Epithelial cell of esophagus (primary cell): ENCODE measurements around the gene TBC1D17.

Experiments used
- DNase-seq: peaks from one replicate; pipeline ENCODE4 v3.0.0; 2010; ENCODE audit warnings: low read depth
- H3K4me3 ChIP-seq: 2 replicates; pipeline ENCODE4 v1.5.1; 2011; ENCODE audit warnings: mild to moderate bottlenecking, low read length, control low read depth
- TF ChIP-seq, protein P1 (sequence below): IDR thresholded peaks from 2 replicates; pipeline ENCODE4 v1.5.1; 2011; ENCODE audit warnings: low read depth, mild to moderate bottlenecking, low read length, control low read depth, inconsistent platforms; ENCODE audit not compliant: insufficient read depth; ENCODE audit errors: missing control alignments

The TBC1D17 gene

DNA sequence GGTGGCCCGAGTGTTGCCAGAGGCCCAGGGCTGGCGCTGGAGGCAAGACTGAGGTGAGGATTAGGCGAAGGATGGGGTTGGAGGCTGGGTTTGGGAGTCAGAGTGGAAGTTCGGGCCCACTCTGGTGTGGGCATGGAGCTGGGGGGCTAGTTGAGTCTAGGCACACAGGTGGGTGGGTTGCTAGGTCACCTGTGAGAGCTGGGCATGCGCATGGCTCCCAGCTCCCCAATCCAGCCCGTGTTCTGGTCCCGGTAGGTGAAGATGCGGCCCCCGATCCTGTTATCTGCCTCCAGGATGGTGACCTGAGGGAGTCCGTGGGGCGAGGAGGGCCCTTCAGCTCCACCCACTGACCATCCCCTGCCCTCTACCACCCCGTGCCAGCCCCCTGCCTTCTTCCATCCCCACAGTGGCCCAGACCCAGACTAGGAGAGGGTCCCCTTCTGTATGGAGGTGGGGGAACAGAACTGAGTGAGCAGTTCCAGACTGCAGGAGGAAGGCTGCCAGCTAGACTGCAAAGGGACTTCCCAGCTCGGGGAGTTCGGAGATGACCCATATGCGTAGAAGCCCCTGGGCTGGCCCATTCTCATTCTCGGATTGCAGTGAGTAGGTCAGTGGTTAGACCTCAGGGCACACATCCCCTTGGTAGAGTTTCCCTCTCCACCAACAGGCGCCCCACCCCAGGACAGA, 17.5 kb downstream of the TBC1D17 start:
- no peak overlapping the region for H3K4me3 ChIP-seq
- no peak for DNase-seq
- TF ChIP-seq, protein P1, sequence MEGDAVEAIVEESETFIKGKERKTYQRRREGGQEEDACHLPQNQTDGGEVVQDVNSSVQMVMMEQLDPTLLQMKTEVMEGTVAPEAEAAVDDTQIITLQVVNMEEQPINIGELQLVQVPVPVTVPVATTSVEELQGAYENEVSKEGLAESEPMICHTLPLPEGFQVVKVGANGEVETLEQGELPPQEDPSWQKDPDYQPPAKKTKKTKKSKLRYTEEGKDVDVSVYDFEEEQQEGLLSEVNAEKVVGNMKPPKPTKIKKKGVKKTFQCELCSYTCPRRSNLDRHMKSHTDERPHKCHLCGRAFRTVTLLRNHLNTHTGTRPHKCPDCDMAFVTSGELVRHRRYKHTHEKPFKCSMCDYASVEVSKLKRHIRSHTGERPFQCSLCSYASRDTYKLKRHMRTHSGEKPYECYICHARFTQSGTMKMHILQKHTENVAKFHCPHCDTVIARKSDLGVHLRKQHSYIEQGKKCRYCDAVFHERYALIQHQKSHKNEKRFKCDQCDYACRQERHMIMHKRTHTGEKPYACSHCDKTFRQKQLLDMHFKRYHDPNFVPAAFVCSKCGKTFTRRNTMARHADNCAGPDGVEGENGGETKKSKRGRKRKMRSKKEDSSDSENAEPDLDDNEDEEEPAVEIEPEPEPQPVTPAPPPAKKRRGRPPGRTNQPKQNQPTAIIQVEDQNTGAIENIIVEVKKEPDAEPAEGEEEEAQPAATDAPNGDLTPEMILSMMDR, result no peak

DNA sequence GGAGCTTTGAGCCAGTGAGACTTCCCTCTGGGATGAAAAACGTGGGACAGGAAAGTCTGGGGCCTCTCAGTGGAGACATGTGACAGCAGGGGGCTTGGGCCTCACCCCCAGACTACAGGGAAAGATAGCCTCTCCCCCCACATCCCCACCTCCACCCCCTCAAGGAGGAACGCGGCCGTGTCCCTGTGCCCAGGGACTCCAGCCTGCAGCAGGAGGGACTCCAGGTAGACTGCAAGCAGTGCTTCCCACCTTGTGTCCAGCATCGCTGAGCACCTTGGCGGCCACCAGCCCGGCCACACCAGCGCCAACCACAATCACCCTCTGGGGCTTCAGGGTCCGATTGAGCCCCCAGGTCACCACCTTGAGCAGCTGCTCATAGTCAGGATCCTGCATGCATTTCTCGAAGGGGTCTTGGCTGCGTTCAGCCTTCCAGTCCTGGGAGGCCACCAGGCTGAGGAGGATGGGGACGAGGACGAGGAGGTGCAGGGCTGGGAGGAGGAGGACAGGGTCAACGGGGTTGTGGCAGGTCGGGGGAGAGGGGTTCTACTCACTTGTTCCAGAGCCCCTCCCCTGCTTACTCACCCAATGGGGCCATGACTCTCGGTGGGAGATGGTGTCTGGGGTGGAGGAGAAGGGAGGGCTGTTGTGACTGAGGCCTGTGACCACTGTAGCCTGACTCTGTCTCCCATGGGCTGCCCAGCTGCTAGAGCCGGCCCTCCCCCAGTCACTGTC, 18.2 kb downstream of the TBC1D17 start:
- TF ChIP-seq, protein P1, result no peak
- H3K4me3 ChIP-seq, result no peak overlapping the region
- no peak for DNase-seq

DNA sequence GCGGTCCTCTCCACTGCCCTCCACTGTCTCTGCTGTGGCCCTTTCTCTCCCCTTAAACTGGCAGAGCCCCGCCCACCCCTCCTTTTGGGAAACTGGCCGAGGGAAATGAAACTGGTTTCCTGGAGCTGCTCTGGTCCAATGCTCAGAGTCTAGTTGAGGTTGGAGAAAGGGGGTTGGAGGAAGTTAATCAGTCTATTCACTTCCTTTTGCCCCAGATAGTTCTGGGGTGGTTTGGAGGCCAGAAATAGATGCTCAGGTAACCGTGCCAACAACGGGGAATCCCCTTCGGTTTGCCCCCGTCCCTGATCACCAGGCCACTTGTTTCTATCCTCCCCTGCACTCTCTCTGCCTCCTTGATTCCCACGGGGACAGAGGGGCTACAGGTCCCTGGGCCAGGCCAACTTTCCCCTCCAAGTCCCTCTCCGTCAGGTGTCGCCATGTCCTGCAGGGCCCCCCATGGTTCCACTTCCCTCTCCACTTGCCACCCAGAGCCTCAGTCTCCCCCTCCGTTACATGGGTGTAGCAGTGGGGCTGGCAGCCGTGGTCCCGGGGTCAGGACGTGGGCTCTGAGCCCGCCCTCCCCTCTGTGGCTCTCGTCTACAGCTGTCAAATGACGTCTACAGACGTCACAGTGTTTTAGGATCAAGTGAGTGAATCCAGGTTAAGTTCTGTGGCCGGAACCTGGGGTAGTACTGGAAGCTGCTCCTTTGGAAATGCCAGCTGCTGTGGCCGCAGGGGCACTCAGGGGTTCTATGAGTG, 19.5 kb downstream of the TBC1D17 start, which contains the start of gene IL4I1:
Gene IL4I1, minus strand, starts transcription at position 25 of the 759 bp plus-strand sequence. CDS start 727 bp downstream, outside the sequence.
- TF ChIP-seq, protein P1, result no peak
- no peak for DNase-seq

DNA sequence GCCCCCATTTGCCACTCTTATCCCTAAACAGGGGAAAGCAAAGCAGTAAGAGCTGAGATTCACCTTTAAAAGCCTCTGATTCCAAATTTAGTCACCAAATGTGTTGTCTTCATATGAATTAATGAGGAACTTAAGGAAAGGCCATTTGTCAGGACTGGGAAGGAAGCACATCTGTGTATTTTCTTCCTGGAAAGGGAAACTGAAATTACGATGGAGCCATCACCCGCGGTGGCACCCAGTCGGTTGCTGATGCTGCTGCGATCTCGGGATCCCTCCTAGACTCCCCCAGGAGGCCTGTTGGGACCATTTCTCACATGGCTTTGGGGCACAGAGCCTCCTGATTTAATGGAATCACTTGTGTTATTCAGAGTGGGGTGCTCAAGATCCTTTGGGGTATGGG, 26.6 kb downstream of the TBC1D17 start:
- no peak for DNase-seq
- H3K4me3 ChIP-seq, result no peak overlapping the region
- TF ChIP-seq, protein P1, result no peak

More for the DNA sequence above, 19.5 kb downstream of the TBC1D17 start, which contains the start of gene IL4I1:
- H3K4me3 ChIP-seq, result no peak within 1 kb of the TSS

DNA sequence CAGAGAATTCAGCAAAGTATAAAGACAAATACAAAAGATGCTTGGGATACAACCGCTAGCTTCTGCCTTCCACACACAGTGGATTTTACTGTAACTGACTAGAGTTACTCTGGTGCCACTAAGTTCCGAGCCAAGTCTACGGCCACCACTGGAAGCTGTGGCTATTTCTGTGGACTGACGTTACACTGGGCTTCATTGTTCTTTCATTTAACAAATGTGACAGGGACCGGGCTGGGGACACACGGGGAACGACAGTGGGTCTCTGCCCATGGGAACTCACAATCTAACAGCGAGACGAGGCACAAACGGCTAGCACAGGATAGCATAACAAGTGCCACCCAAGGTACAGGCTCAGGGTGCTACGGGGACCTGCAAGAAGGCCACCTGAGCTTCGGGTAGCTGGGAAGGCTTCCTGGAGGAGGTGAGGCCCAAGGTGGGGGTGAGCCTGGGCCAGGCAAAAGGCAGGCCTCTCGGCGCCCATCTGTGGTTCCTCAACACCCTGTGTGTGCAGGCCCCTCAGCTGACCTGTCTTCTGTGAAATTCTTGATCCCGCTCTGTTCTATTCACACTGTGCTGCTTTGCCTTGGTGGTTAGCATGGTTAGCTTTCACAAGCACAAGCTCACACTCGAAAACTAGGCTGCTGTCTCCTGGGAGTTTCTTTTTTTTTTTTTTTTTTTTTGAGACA, 29.5 kb downstream of the TBC1D17 start:
- TF ChIP-seq, protein P1, result no peak
- no peak overlapping the region for H3K4me3 ChIP-seq
- DNase-seq, result no peak

DNA sequence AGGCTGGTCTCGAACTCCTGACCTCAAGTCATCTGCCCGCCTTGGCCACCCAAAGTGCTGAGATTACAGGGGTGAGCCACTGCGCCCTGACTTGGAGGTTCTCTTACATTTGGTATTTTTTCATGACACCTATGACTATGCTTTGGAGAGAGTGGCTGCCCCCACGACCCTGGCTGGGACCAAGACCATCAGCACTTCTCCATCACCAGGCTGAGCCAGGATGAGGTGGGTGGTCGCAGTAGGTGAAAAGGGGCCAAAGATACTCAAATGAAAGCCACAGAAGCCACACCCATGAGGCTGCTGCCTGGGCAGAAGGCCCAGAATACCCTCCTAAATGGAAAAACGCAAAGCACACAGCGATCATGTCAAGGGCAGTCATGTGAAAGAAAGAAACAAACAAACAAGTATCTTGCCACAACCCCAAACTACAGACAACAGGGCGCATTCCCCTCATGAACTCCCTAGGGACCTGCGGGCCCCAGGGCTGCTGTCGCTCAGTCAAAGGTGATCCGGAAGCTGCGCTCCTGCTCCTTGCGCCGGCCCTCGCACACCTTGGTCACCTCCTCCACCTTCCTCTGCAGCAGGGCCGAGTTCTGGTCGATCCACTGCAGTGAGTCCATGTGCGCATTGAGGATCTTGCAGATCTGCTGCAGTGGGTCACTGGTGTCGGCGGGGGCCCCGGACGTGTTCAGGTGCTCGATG, 30.4 kb downstream of the TBC1D17 start:
- no peak overlapping the region for H3K4me3 ChIP-seq
- no peak for DNase-seq
- TF ChIP-seq, protein P1, result no peak
